ENCODE measurements around the gene SCFD2. TPM values are rescaled to one million over a fixed set of nuclear protein-coding genes. Genes with fewer than 3 reads are reported as not detected.

The SCFD2 gene
- total RNA-seq, 1 experiment from 2014 or later, result 12.4 TPM

- DNase-seq (ENCODE audit: low spot score) (no peak), ATAC-seq (no peak)
- ChIA-PET CTCF (interaction anchor here (1.0 kb wide), 1 partner anchor 1208 kb away, joined by 3 read pairs; no protein-coding TSS in a partner anchor), POLR2A (no interaction called here)
- H3K4me3 Mint-ChIP-seq, result no peak overlapping the region
- H3K9me3 Mint-ChIP-seq, result peaks cover under 1% of the 10 kb centered on the region
- no peaks in the 10 kb centered on the region for H3K36me3 Mint-ChIP-seq
- peaks cover 10% of the 10 kb centered on the region for H3K4me1 Mint-ChIP-seq
- H3K27me3 Mint-ChIP-seq (ENCODE audit: low read depth), result no peaks in the 10 kb centered on the region
- TF ChIP-seq ZNF512 (CRISPR knock-in tag; IDR thresholded peaks at IDR 0.05; ENCODE audit: borderline replicate concordance), result no peak
- TF ChIP-seq ZNF138 (CRISPR knock-in tag; conservative IDR thresholded peaks at IDR 0.05), result no peak
- no peak for TF ChIP-seq TP53 (CRISPR knock-in tag; IDR thresholded peaks at IDR 0.05)
- TF ChIP-seq FOXP1 (CRISPR knock-in tag; IDR thresholded peaks at IDR 0.05; ENCODE audit: borderline replicate concordance), result no peak
- no peak for TF ChIP-seq ZNF317 (CRISPR knock-in tag; IDR thresholded peaks at IDR 0.05; ENCODE audit: borderline replicate concordance, low read depth)
- no peak overlapping the region for H3K27ac Mint-ChIP-seq
Observed at GRCh38 chr4:53026233-53026632, 339.6 kb downstream of the SCFD2 start.

GRCh38 chr4:53023677-53024299 is 342.1 kb downstream of the SCFD2 start:
- POLR2A ChIA-PET, result no interaction called here
- Mint-ChIP-seq H3K4me3 (no peak overlapping the region), H3K27ac (no peak overlapping the region), H3K9me3 (no peaks in the 10 kb centered on the region), H3K4me1 (peaks cover 10% of the 10 kb centered on the region), H3K27me3 (ENCODE audit: low read depth) (no peaks in the 10 kb centered on the region), H3K36me3 (no peaks in the 10 kb centered on the region)
- no peak for DNase-seq (ENCODE audit: low spot score)
- CTCF ChIA-PET, result interaction anchor here (0.8 to 1.2 kb wide), 2 partner anchors 683 to 1210 kb away, joined by 3 to 7 read pairs; no protein-coding TSS in a partner anchor
- no peak for ATAC-seq
- TF ChIP-seq CDX4 (CRISPR knock-in tag; IDR thresholded peaks at IDR 0.05; ENCODE audit: borderline replicate concordance), result no peak
- TF ChIP-seq CREB1 (CRISPR knock-in tag; IDR thresholded peaks at IDR 0.05), result no peak
- no peak for TF ChIP-seq ZBTB43 (CRISPR knock-in tag; IDR thresholded peaks at IDR 0.05)
- no peak for TF ChIP-seq KAT7 (CRISPR knock-in tag; IDR thresholded peaks at IDR 0.05; ENCODE audit: borderline replicate concordance)
- TF ChIP-seq JUN (CRISPR knock-in tag; IDR thresholded peaks at IDR 0.05), result no peak
- TF ChIP-seq IRF1 (CRISPR knock-in tag; IDR thresholded peaks at IDR 0.05), result no peak

GRCh38 chr4:53022513-53023100 is 343.3 kb downstream of the SCFD2 start:
- peaks cover 11% of the 10 kb centered on the region for H3K4me1 Mint-ChIP-seq
- ChIA-PET POLR2A (no interaction called here), CTCF (no interaction called here)
- H3K27ac Mint-ChIP-seq, result no peak overlapping the region
- TF ChIP-seq ERG (CRISPR knock-in tag; IDR thresholded peaks at IDR 0.05), result no peak
- no peak for TF ChIP-seq NR3C1 (CRISPR knock-in tag; conservative IDR thresholded peaks at IDR 0.05; ENCODE audit: low read depth)
- TF ChIP-seq NR2C2 (CRISPR knock-in tag; IDR thresholded peaks at IDR 0.05), result no peak
- TF ChIP-seq AR (CRISPR knock-in tag; IDR thresholded peaks at IDR 0.05), result no peak
- TF ChIP-seq CREB1 (CRISPR knock-in tag; IDR thresholded peaks at IDR 0.05), result no peak
- TF ChIP-seq JUN (CRISPR knock-in tag; IDR thresholded peaks at IDR 0.05), result no peak
- no peak for ATAC-seq
- no peak for DNase-seq (ENCODE audit: low spot score)
- H3K4me3 Mint-ChIP-seq, result no peak overlapping the region
- H3K9me3 Mint-ChIP-seq, result no peaks in the 10 kb centered on the region
- no peaks in the 10 kb centered on the region for H3K27me3 Mint-ChIP-seq (ENCODE audit: low read depth)
- no peaks in the 10 kb centered on the region for H3K36me3 Mint-ChIP-seq

Data from WTC11 (cell line).